Breast epithelium (tissue), 4 donors: ENCODE results near the gene IQSEC2. TPM values are rescaled to one million over a fixed set of nuclear protein-coding genes. Genes with fewer than 3 reads are reported as not detected.

ENCODE experiments used
- DNase-seq, 2 donors: peaks; one replicate each; pipeline ENCODE4 v3.0.0-alpha.2; 2019; ENCODE audit warnings: low spot score in 2 of 2
- H3K27ac ChIP-seq, 2 donors: fragments of 200-600 bp; sonication (generic) in 1 of 2; one replicate each; pipeline ENCODE4 v1.5.1; 2016 to 2019; ENCODE audit warnings: mild to moderate bottlenecking in 1 of 2
- H3K27me3 ChIP-seq, 2 donors: fragments of 200-600 bp; sonication (generic) in 1 of 2; one replicate each; pipeline versions ENCODE4 v1.5.1 to v1.6.0; 2017 to 2019; ENCODE audit warnings: control low read depth in 1 of 2, mild to moderate bottlenecking in 1 of 2
- H3K36me3 ChIP-seq: fragments of 200-600 bp; one replicate; pipeline ENCODE4 v1.5.1; 2019
- H3K4me1 ChIP-seq, 2 donors: fragments of 200-600 bp; sonication (generic); one replicate each; pipeline ENCODE4 v1.5.1; 2016 to 2019; ENCODE audit warnings: control low read depth in 1 of 2
- H3K4me3 ChIP-seq, 3 donors: fragments of 200-600 bp; sonication (generic); 1 replicate in 2 of 3; 2 replicates in 1 of 3; pipeline ENCODE4 v1.5.1; 2016 to 2019; ENCODE audit warnings: mild to moderate bottlenecking in 3 of 3, moderate library complexity in 2 of 3
- H3K9me3 ChIP-seq, 2 donors: fragments of 200-600 bp; sonication (generic) in 1 of 2; one replicate each; pipeline ENCODE4 v1.5.1; 2016 to 2019; ENCODE audit warnings: control low read depth in 1 of 2
- CTCF ChIP-seq, 3 donors: fragments of 450-650 bp; IDR thresholded peaks; one replicate each; pipeline ENCODE4 v1.5.1; 2016 to 2017; ENCODE audit warnings: antibody characterized with exemption in 3 of 3, mild to moderate bottlenecking in 3 of 3, moderate library complexity in 3 of 3
- POLR2A ChIP-seq: fragments of 450-650 bp; IDR thresholded peaks from one replicate; pipeline ENCODE4 v1.6.1; 2016; ENCODE audit warnings: antibody characterized with exemption, mild to moderate bottlenecking, moderate library complexity
- POLR2AphosphoS5 ChIP-seq, 3 donors: sonication (generic); formaldehyde crosslinking; IDR thresholded peaks; one replicate each; pipeline ENCODE4 v1.6.1; 2017; ENCODE audit warnings: antibody characterized with exemption in 3 of 3
- intact Hi-C: fragments of 100-400 bp; cut with DNase I; formaldehyde crosslinking; loops from one replicate; pipeline ENCODE4 v1.15.1; 2023; ENCODE audit warnings: low total_unique reads
- total RNA-seq, 3 donors: library from RNA; depleted of rRNA; stranded (reverse); fragments of >200 nt; gene quantifications; one replicate each; pipeline ENCODE4 v1.1.0, GENCODE V29; 2016

Gene IQSEC2
- total RNA-seq, 3 donors from 2014 or later = 16.7 to 18.7 (median 18.3) TPM

DNA sequence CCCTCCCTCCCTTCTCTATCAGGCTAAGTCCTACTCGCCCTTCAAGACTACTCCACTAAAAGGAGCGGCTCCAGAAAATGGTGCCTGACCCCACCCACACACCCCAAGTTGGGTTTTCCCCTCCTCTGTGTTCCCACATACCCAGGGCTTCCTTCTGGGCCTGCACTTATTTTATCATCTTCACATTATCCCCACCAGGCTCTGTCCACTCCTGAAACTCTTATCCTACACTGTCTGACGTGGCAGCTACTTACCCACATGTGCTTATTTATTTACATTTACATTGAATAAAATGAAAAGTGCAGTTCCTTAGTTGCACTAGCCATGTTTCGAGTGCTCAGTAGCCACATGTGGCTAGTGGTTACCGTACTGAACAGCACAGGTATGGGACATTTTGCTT, 51.3 kb downstream of the IQSEC2 start:
- no peak overlapping the region for H3K4me3 ChIP-seq
- H3K36me3 ChIP-seq = no peaks in the 10 kb centered on the region
- no peak for TF ChIP-seq CTCF (IDR thresholded peaks at IDR 0.05)
- TF ChIP-seq POLR2AphosphoS5 (IDR thresholded peaks at IDR 0.05) = no peak
- no peak for TF ChIP-seq POLR2A
- DNase-seq = no peak
- no peaks in the 10 kb centered on the region for H3K9me3 ChIP-seq
- no peak overlapping the region for H3K27ac ChIP-seq
- no peaks in the 10 kb centered on the region for H3K4me1 ChIP-seq
- intact Hi-C loops = no loop called here
- peaks cover 0 to 24% of the 10 kb centered on the region in 2 donors for H3K27me3 ChIP-seq

GRCh38 chrX:53227224-53227765, 54.1 kb downstream of the IQSEC2 start:
- no peak for DNase-seq

GRCh38 chrX:53224860-53225797, 56.3 kb downstream of the IQSEC2 start, which contains the start of gene KDM5C:
KDM5C (minus strand) TSS chrX:53225207; CDS start chrX:53224889, 318 bp downstream.
- TF ChIP-seq CTCF (IDR thresholded peaks at IDR 0.05) (peak in 1 of 3 donors; percentile 16), POLR2A (peak; percentile 59), POLR2AphosphoS5 (IDR thresholded peaks at IDR 0.05) (peak; percentile 74 to 90 (median 80))
- Histone ChIP-seq H3K9me3 (no peaks in the 10 kb centered on the region), H3K4me1 (peaks cover 8 to 11% of the 10 kb centered on the region in 2 donors), H3K27me3 (no peaks in the 10 kb centered on the region), H3K4me3 (peak within 1 kb of the TSS; percentile 82 to 96 (median 95)), H3K36me3 (no peaks in the 10 kb centered on the region), H3K27ac (peak within 1 kb of the TSS; percentile 92 to 96)
- intact Hi-C loops = no loop called here
- DNase-seq = peak; percentile 80 to 89

More at GRCh38 chrX:53227224-53227765, 54.1 kb downstream of the IQSEC2 start:
- H3K27ac ChIP-seq = no peak overlapping the region
- H3K9me3 ChIP-seq = no peaks in the 10 kb centered on the region
- H3K4me1 ChIP-seq = peaks cover 7 to 11% of the 10 kb centered on the region in 2 donors
- intact Hi-C loops = no loop called here
- H3K36me3 ChIP-seq = no peaks in the 10 kb centered on the region
- H3K4me3 ChIP-seq = no peak overlapping the region
- H3K27me3 ChIP-seq = peaks cover 0 to 14% of the 10 kb centered on the region in 2 donors
- TF ChIP-seq POLR2A (no peak), POLR2AphosphoS5 (IDR thresholded peaks at IDR 0.05) (no peak), CTCF (IDR thresholded peaks at IDR 0.05) (no peak)

- Histone ChIP-seq H3K36me3 (no peaks in the 10 kb centered on the region), H3K27me3 (no peaks in the 10 kb centered on the region), H3K27ac (peak overlapping the region; percentile 92 to 96), H3K9me3 (no peaks in the 10 kb centered on the region), H3K4me1 (peaks cover 8 to 11% of the 10 kb centered on the region in 2 donors), H3K4me3 (peak overlapping the region; percentile 82 to 96 (median 95))
- intact Hi-C loops = no loop called here
- DNase-seq = peak in 1 of 2 donors; percentile 18
- TF ChIP-seq CTCF (IDR thresholded peaks at IDR 0.05) (no peak), POLR2AphosphoS5 (IDR thresholded peaks at IDR 0.05) (no peak), POLR2A (no peak)
These were observed 57.2 kb downstream of the IQSEC2 start for GRCh38 chrX:53223955-53224859.
